NCI-H2107 treated with DMSO at 0.1 percent for 48 hours (cell line): ENCODE data around the gene IDUA.

Experiments used
- DNase-seq: peaks from one replicate; lab custom pipeline; 2025; ENCODE audit not compliant: unreplicated experiment; lab: John Stamatoyannopoulos, UW

IDUA gene

DNA sequence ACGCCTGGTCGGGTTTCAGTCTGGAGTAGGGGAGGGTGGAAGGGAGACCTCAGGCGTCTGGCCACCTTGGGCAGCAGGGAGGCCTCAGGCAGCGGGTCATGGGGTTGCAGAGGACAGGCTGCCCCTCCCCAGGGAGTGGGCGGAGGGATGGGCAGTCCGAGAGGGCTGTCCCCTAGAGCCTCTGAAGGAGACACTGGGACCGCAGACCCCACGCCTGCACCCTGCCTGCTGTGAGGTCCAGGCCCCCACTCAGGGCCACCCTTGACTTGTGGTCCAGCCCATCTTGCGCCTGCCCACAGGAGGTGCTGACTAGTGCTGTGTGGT lies 41.0 kb downstream of the IDUA start:
- DNase-seq: no peak

DNA sequence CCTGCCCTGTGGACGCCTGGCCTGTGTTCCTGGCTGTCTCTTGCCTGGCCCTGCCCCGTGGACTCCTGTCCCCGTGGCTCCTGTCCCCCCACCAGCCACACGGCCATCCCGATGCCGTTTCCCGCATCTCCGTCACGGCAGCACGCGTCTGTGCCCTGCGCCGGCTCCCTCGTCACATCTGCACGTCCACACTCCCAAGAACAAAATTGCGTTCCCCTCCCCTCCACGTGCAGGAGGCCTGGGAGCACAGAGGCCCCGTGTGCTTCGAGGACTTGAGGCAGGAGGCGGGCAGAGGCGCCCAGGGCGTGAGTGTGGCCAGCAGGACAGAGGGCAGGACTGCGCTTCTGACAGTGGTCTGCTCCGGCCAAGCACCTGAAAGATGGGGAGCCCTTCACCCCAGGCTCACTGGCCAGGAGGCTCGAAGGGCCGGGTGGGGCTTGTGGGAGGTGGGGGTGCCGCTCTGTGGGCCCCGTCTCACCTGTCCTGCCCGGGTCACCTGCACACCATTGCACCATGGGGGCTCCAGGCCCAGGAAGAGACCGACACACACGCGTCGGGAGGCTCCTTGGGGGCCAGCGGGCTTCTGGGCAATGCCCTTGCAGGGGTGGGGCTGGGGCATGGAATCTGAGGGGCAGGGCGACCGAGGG lies 41.9 kb downstream of the IDUA start:
- no peak for DNase-seq

DNA sequence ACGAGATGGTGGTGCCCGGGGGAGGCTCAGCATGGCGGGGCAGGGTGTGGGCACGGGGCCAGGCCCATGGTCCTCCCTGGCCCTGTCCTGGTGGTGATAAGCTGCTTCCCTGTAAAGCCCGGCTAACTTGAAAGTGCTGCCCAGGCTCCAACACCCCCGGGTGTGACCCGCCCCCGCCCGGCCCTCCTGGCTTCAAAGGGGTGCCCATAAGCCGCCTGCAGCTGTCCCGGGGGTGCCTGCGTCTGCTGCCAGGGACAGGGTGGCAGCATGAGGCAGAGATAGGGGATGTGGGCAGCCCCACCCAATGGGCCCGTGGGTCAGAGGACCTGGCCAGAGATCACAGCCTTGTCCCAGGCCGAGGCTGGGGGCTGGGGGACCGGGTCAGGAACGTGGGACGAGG lies 42.7 kb downstream of the IDUA start:
- DNase-seq: no peak

DNA sequence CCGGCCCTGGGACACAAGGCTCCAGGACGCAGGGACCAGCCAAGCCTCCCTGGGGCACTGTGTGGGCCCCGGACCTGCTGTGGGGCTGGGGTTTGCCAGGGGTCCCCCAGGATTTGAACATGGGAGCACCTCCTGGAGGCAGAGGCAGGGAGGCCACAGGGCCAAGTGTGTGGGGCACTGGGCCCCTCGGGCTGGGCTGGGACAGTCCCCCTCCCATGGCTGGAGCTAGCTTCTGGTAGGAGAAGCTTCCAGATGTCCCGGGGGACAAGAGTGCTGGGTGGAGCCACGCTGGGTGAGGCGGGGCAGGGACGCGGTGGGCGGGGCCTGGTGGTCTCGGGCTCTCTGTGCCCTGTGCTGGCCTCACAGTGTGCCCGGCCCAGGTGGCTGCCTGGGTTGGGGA lies 43.2 kb downstream of the IDUA start:
- DNase-seq: no peak

DNA sequence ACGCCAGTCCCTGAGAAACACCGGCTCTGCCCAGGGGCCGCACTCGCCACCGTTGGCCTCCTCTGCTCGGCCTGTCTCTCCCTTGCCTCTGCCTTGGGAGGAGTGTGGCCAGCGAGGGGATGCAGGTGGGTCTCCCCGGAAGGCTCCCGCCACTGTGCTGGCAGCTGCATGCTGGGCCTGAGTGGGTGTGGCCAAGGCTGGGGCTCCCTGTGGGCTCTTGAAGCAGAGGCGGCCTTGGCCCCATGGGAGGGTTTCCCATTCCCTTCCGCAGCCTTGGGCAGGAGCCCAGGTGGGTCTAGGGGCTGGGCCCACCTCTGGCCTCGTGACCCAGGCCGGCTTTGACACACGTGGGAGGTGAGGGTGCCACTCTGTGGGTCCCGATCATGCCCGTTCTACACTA lies 43.7 kb downstream of the IDUA start:
- DNase-seq: no peak

DNA sequence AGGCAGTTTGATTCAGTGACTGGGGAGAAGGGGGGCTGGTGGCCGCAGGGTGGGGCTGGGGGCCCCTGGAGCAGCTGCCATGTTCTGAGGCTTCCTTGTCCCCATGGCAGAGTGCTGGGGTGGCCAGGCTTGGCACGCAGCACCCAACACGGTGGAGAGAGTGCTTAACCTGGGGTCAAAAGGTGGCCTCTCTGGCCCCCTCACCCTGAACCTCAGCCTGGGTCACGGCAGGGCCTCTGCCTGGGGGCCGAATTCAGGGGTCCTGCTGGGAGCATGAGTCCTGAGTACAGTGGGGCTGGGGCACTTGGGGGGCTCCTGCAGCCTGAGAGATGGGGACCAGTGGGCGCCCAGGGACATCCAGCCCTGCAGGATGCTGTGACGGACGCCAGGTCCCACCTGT lies 44.5 kb downstream of the IDUA start:
- no peak for DNase-seq

DNA sequence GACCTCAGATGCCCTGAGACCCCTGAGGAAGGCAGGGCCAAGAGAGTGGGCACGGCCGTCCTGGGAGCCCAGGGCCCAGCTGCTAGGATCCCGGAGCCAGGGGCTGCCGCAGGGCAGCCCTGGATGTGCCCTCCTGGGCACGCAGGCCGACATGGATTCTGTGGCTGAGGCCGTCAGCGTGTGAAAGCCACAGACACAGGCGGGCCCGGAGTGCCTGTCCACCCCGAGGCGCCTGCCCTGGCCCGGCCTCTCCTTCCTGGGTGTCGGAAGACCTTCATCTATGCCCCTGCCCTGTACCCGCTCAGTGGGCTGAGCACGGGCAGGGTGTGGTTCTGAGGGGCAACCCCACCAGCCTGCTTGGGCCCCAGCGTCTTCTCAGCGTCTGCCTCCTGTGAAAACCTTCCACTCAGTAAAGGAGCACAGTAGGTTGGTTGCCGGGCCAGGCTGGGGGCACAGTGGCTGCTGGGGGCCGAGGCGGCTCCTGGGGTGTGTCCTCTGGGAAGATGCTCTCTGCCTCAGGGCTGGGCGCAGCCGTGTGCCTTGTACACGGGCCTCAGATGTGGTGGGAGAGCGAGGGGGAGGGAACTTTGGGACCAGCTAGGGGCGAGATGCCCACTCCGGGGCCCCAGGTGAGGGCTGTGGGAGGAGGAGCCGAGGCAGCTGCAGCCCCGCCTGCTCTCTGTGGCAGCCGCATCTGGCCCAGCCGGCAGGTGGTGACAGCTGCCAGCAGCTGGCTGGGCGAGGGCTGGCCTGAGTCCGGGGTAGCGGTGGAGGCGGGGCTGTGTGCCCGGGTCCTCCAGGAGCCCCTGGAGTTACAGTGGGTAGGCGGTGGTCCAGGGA lies 45.3 kb downstream of the IDUA start:
- no peak for DNase-seq

DNA sequence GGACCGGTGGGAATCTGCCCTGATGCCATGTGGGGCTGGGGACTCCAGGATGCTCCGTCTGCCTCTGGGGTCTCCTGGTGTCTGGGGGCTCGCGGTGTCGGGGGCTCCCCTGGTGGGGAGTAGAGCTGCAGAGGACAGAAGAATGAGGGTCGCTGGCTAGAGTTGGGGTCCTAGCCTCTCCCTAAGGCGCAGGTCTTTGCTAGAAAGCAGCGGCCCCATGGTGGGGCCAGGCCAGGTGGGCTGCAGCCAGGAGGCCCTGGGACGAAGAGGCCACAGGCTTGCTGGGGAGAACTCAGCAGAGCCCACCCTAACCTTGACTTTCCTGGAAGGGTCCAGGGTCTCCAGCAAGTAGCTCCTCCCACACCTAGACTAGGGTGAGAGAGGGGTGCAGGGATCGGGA lies 46.0 kb downstream of the IDUA start:
- DNase-seq: no peak

DNA sequence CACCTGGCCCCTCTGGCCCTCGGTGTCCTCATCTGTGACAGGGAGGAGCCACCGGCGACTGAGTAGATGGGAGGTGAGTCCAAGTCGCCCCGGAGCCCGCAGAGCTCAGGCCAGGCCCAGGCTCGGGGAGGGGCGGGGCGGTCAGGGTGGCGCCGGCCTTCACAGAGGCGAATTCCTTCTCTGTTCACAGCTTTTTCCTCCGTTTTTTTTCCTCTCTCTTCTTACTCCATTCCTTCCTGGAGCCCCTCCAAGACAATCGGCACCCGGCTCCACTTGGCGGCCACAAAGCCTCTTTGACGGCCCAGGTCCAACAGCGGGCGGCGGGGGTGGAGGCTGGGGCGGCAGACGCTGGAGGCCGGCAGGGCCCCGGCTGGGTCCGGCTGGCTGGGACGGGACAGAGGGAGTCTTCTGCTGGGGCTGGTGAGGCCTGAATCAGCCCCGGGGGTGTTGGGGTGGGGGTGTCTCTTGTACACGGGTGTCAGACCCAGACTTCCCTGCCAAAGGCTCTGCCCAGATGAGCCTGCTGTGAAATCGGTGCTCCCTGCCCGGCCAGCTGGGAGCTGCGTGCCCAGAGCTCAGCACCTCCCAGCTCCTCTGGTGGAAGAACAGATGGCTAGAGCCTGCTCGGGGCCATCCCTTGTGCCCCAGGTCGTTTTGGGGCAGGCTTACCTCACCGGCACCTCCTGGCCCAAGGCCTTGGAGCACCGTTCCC lies 47.2 kb downstream of the IDUA start:
- DNase-seq: no peak

DNA sequence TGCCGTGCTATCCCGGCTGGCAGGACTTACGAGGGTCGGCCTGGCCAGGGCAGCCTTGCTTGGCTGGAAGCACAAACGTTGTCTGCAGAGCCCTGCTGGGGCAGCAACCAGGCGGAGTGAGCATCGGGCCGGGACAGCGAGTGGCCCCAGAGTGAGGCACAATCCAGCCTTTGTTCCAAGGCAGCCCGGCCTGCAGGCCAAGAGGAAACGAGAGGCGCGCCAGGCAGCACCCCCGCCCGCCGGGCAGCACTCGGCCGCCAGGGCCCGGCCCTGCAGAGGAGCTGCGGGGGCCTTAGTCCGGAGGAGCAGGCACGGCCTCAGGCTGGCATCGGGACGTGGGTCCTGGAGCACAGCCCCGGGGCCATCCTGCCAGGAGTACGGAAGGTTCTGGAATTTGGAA lies 48.7 kb downstream of the IDUA start:
- no peak for DNase-seq

DNA sequence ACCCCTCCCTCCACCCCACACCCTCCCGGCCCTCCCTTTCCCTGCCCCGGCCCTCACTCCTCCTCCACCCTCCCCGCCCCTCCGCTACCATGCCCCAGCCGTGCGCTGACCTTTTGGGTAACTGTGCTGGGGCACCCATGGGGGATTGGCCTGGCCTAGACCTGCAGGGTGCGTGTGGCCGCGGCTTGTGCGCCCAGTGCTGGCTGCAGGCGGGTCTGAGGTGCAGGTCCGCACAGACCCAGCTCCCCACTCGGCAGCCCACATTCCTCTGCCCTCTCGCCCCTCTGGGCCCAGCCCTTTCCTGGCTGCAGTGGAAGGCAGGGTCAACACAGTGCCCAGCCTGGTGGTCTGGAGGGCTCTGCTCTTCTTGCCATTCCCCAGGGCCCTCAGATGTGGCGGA lies 49.3 kb downstream of the IDUA start:
- no peak for DNase-seq

DNA sequence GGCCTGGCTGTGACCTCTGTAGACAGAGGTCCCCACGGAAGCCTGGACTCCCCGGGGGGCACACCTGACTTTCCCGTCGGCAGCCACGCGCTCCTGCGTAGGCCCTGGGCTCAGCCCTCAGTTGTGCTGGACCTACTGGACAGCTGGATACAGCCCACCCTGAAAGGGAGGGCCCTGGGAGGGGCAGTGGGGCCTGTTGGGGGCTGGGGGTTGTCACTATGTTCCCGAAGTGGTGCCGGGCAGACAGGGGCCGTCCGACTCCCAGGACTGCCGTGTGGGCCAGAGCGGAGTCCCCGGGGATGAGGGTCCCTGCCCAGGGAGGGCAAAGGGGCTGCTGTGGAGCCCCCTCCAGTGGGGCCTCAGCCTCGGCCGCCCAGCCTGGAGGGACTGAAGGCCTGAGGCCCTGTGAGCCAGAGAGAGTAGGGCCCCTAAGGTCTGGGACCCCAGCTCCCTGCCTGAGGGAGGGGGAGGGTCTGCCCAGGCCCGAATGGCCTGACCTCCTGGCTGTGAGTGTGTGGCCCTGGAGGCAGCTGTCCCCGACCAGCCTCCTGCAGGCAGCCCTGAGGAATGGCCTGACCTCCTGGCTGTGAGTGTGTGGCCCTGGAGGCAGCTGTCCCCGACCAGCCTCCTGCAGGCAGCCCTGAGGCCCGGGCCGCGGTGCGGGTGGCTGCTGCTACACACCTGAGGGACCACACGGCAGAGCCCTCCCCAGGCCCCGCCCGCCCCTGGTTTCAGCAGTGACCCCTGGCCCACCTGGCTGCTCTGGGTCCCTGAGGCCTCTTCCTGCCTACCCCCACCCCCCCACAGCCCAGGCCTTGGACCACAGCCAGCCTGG lies 50.3 kb downstream of the IDUA start:
- DNase-seq: no peak

DNA sequence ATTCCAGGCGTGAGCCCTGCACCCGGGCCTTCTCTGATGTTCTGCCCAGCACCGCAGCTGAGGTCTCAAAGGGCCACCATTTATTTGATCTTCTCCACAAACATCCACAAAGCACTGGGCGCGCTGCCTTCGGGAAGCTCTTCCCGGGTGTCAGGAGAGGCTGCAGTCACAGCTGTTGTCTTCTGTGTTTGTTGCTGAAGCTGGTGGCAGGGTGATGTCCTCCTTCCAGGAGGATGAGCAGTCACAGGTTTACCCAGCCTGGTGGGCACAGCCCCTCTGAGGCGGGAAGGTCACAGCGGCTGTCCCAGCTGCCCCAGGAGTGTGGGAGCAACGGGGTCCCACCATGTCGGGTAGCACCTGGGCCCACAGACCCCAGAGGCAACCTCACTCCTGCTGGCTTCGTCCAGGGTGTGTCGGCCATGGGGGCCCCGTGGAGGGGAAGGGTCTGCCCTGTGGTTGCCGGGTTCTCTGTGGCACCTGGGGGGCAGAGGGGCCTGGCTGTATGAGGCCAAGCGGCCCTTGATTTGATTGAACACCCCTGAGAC lies 52.2 kb downstream of the IDUA start:
- DNase-seq: no peak

DNA sequence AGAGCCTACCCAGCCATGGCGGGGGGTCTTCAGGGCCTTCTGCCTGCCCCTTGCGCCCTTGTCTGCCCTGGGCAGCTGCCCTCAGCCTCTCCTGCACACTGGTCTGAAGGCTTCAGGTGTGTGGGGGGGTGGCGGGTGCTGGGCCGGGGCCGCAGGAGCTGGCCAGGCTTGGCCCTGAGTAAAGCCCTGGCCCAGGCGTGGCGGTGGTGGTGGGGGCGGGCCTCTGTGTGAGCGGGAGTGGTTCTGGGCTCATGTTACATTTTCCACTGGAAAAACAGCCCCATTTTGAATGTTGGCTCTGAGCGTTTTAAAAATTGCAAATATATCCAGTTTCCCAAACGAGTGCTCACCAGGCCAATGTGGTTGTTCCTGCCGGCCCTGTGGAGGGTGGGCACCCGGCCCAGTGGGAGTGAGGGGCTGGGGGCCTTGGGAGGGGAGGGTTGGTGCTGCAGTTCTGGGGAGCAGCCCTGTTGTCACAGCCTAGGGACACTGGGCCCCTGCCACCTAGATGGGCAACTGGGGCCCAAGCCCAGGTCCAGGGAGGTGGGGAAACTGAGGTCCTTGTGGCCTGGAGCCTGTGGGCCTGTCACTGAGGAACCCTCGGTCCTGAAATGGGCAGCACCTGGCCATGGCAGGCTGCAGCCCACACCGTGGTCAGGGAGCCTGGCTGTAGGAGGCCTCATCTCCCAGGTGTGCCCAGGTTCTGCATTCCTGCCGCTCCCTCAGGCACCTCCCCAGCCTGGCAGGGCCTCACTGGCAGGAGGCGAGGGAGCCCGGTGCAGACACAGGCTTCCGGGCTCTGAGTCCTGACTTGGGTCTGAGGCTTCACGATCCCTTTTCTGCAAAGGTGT lies 52.9 kb downstream of the IDUA start:
- no peak for DNase-seq

DNA sequence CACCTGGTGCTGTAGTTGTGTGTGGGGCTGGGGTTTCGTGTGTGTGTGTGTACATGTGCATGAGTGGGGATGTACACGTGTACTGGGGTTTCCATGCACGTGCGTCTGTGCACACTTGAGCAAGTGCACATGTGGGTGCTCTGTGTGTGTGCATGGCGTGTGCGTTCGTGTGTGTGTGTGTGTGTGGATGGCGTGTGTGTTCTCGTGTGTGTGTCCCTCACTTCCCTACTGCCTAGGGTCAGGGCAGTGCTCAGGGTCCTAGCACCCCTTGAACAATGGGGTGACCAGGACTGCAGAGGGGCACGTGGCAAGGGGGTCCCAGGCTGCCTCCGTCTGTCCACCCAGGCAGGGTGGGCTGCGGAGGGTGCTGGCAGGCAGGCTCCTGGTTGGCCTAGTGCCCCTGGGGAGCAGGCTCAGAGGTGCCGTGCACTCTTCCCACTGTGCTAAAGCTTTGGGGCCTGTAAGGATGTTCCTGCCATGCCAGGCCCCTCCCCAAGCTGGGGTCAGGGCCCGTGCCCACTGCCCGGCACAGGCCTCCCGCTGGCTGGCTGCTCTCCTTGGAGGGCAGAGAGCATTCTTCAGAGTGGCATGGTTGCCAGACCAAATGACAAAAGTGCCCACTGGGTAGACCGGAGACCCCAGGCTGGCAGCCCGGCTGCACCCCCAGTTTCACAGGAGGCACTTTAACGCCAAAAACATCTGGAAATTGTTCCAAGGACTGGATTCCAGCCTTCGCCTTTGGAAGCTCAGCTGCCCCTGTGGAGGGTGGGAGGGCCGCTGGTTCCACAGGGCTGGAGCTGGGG lies 53.7 kb downstream of the IDUA start:
- DNase-seq: no peak

DNA sequence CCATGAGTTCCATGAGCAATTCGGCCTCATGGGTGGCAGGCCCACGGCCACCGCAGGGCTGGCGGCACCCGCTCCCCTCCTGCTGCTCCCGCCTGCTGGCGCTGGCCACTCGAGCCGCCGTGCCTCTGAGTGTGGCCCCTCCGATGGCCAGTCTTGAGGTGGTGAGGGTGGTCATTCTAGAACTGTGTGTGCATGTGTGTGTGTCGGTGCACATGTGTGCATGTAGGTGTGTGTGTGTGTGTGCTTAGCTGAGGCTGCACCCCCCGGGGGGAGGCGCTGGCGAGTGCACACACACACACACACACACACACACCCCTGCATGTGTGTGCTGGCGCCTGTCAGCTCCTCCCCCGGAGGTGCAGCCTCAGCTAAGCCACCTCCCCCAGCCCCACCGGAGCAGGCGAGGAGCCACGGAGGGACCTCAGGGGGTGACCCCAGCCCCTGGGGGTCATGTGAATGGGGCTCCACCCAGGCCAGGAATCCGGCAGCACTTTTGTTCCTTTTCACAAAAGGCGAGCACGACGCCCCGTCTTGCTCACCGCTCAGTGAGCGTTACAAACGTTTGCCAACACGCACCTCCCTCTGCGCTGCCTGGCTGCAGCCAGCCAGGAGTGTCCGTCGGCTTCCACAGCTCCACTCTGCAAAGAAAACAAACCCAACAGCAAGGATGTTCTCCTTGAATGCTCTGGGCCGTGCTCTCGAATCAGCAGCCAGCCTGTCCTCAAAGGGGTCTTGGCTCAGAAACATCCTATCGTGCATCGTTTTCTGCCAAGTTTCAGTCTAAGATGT lies 54.5 kb downstream of the IDUA start:
- no peak for DNase-seq

DNA sequence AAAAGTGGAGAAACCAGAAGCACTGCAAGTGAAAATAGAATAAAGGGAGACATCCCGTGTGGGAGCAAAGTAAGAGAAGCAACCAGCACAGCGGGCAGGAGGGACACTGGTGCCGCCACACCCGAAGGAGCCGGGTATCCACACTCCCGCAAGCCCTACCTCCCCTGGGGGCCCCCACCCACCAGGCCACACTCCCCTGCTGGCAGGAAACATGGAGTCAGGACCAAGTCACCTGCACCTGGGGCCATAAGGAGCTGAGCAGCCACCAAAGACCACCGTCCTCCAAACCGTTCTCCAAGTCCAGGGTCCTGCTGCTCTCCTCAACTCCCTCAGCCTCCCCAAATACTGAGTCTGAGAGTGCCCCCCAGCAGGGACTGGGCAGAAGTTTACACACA lies 55.1 kb downstream of the IDUA start:
- no peak for DNase-seq

DNA sequence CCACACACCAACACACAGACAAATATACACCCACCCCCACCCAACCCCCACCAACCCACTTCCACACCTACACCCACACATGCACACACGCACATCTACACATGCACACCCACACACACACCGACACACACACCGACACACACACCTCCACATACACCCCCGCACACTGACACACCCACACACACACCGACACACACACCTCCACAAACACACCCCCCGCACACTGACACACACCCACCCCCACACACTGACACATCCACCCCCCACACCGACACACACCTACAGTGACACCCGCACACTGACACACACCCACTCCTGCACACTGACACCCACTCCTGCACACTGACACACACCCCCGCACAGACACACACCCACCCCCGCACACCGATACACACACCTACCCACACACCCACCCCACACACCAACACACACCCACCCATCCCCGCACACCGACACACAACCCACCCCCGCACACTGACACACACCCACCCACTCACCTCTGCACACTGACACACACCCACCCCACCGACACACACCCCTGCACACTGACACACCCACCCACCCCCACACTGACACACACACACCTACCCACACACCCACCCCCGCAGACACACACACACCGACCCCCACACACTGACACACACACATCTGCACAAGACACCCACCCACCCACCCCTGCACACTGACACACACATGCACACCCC lies 55.7 kb downstream of the IDUA start:
- no peak for DNase-seq
